ENCODE results near the gene GLI3.

GLI3 gene

DNA sequence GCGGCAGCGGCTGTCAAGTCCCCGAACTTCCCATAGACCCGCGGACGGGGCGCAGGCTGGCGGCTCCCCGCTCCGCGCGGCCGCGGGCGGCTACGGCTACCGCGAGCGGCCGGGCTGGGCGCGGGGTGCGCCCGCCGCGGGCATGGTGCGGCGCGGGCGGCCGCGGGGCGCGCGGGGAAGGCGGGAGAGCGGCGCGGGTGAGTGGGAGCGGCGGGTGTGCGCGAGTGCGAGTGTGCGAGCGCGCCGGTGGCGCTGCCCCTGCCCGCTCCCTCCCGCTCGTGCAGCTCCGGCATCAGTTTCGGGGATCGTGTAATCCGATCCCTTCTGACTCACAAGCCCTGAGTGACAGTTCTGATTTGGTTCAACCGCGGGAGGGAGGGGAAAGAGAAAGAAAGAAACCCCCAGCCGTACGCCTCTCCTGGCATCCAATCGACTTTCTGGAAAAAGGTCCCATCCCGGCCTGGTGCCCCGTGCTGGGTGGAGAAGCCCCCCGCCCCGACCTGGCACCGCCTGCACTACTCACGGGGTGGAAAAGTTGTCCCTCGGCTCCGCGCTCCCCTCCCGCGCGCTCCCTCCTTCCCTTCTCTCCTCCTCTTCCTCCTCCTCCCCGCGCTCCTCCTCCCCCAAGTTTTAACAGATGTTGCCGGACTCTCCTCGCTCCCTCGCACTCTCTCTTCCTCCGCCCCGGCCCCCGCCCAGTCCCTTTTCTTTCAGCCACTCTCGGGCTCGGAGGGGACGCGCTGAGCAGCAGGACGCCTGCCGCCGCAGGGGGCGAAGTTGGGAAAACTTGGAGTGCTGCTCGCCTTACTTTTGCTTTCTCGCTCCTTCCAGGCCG, at the start of gene GLI3:
Gene GLI3 (minus strand): TSS at position 234 of the 835 bp plus-strand sequence. CDS start 13,956 bp downstream, outside the sequence.
- DNase-seq (ENCODE audit: low spot score) = peak; percentile 24

- DNase-seq (ENCODE audit: low spot score) = no peak
These were observed 48.4 kb upstream of the GLI3 start for GRCh38 chr7:42285383-42285824.

DNA sequence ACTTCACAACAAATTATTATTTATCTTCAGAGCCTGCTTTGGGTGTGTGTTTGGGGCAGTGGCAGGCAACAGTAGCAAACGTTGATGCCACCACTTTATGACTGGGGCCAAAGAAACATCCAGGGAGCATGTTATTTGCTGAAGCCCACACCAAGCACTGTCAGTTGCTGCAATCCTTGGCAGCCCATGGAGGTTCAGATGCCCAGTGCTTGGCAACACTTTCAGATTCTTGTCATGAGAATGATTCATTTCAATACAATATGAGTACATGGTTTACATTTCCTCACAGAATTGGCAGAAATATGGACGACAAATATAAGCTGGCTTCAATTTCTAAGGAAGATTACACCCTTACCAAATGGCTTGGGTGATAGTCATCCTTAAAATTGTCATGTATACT, 46.5 kb upstream of the GLI3 start:
- no peak for DNase-seq (ENCODE audit: low spot score)

DNA sequence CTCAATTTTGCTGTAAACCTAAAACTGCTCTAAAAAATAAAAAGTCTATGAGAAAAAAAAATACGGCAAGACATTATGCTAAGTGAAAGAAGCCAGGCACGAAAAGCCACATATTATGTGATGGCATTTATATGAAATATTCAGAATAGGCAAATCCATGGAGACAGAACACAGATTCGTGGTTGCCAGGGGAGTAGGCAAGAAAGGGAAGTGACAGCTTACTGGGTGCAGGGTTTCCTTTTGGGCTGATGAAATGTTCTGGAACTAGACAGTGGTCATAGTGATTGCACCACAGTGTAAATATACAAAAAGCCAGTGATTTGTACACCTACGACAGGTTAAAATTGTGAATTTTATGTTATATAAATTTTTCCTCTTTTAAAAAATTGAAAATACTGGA, 41.3 kb upstream of the GLI3 start:
- no peak for DNase-seq (ENCODE audit: low spot score)

GRCh38 chr7:42274053-42274452, 37.0 kb upstream of the GLI3 start:
- DNase-seq (ENCODE audit: low spot score) = no peak

- DNase-seq (ENCODE audit: low spot score) = no peak
These were observed 36.0 kb upstream of the GLI3 start for GRCh38 chr7:42272793-42273665.

GRCh38 chr7:42269161-42269560, 32.2 kb upstream of the GLI3 start:
- no peak for DNase-seq (ENCODE audit: low spot score)

DNA sequence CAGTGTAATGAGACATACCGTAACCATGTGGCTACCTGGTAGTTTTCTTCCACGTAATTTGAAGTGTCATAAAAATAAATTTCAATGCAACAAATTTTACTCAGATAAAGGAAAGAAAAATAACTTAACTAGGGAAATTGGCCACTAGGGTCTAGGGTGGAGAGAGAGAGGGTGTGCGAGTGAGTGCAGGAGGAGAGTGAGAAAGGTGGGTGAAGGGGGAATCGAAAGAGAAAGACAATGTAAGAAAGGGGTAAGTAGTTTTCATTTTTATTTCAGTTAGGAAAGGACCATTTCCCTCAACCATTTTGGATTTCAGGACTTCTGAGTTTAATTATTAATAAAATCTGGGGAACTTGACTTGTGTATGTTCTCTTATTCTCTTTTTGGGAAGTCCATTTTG, 27.7 kb upstream of the GLI3 start:
- DNase-seq (ENCODE audit: low spot score) = no peak

DNA sequence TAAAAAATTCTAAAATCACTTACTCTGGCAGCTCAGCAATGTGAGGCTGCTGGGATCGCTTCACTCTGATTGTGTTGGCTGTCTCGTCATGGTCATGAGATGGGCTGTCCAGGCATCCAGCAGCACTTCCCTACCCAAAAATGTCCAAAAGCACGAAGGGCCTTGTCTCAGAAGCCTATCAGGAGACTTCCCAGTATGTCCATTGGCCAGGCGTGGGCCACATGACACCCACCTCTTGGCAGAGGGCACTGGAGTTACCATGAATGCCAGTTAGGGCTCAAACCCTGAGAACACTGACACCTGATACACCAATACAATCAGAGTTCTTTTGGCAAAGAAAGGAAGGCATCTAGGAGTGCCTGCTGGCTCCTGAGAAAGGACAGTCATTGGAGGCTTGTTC, 27.0 kb upstream of the GLI3 start:
- no peak for DNase-seq (ENCODE audit: low spot score)

DNA sequence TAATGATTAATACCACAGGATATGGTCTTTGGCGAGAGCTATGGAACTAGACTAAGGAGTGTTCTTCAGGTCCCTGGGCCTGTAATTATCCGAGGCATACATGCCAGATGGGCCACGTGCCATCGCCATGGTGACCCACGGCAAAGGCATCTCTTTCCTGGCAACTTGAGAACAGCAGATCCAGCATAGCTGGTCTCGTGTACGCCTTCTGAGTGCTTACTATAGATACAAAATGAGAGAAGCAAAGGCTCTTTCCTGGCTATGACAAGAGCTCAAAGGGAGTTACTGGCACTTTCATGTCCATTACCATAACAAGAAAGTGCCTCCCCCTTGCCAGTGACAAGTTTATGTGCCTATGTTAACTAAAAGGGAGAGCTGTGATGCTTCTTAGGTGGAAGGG, 26.0 kb upstream of the GLI3 start:
- no peak for DNase-seq (ENCODE audit: low spot score)

GRCh38 chr7:42254217-42254616, 17.2 kb upstream of the GLI3 start:
- DNase-seq (ENCODE audit: low spot score) = no peak

GRCh38 chr7:42253316-42253715, 16.3 kb upstream of the GLI3 start:
- no peak for DNase-seq (ENCODE audit: low spot score)

DNA sequence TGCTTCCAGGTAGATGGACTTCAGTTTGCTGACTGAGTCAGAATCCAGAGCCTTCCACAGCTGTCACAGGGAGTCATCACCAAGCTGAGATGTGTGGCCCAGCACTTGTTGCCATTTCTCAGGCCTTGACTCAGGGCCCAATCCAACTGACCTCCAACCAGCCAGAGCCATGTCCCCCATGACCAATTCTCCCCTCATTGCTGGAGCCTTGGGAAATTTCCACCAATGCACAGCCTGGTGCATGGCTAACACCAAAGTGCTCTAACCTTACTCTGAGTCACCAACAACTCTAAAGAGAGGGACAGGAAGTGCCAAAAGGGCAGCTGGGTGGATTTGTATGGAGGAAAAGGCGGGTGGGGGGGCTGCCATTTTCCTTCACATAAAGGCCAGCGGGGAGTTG, 13.4 kb upstream of the GLI3 start:
- DNase-seq (ENCODE audit: low spot score) = no peak

GRCh38 chr7:42248579-42248978, 11.6 kb upstream of the GLI3 start:
- no peak for DNase-seq (ENCODE audit: low spot score)

GRCh38 chr7:42247301-42247700, 10.3 kb upstream of the GLI3 start:
- DNase-seq (ENCODE audit: low spot score) = no peak

DNA sequence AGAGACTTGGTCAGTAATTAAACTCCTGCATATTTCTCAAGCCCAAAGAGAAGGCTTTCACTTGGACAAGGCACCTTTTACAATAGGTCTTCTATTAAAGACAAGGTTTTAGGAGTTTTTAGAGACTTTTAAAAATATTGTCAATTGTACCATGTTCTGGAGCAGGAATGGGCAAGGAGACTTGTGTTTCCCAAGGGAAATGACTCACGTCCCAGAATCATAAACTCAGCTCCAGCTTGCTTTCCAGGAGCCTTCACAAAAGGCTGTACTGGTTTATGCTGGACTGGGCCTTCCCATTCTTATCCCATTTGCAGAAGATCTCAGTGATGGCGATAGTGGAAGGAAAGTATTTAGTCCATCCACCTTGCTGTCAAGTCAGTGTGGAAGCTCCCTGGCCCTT, 7.8 kb upstream of the GLI3 start:
- no peak for DNase-seq (ENCODE audit: low spot score)

GRCh38 chr7:42242381-42242780, 5.4 kb upstream of the GLI3 start:
- DNase-seq (ENCODE audit: low spot score) = no peak

DNA sequence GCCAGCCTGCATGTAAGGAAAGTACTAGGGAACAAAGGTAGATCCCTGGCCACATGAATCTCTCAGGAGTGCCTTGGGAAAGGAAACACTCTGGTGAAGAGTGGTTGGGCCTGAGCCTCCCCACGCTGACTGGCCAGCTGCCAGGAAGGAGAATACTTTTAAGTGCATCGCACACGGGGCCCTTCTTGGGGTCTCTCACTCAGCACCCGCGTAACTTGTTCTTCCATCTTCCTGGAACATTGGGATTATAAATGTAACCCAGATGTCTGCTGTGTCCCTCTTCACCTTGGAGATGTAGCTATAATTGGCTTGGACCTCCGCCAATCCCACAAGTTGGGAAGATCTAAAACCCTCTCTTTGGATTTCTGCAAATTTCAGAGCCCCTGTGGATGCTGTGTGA, 4.4 kb upstream of the GLI3 start:
- DNase-seq (ENCODE audit: low spot score) = no peak

DNA sequence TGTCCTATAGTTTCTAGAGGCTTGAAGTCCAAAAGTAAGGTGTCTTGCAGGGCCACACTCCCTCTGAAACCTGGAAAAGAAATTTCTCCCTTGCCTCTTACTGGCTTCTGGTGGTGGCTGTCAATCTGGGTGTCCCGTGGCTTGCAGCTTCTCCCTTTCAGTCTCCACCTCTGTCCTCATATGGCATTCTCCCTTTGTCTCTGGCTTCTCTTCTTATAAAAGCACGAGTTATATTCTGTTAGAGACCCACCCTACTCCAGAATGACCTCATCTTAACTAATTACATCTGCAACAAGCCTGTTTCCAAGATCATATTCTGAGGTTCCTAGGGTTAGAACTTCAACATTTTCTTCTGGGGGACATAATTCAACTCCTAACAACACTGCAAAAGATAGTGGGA, 3.4 kb upstream of the GLI3 start:
- DNase-seq (ENCODE audit: low spot score) = no peak

- DNase-seq (ENCODE audit: low spot score) = peak; percentile 8
These were observed 1.8 kb upstream of the GLI3 start for GRCh38 chr7:42238709-42239366.

- DNase-seq (ENCODE audit: low spot score) = peak; percentile 18
These were observed 967 bp upstream of the GLI3 start for GRCh38 chr7:42237811-42238541.

All from pons (tissue), 1 donor.